HG02759 (cell line): Measurements from ENCODE around the gene MMP23B.
A peak's percentile ranks its signal among the peaks of the same experiment; 100 is the strongest.

Experiments
- ATAC-seq: cut with Tn5 transposase; IDR thresholded peaks from one replicate; pipeline ENCODE4 v1.9.1; 2021; ENCODE audit warnings: mild to moderate bottlenecking, moderate library complexity; ENCODE audit not compliant: unreplicated experiment

Gene MMP23B

GRCh38 chr1:1602304-1602967 lies 29.5 kb upstream of the MMP23B start:
- ATAC-seq = no peak

DNA sequence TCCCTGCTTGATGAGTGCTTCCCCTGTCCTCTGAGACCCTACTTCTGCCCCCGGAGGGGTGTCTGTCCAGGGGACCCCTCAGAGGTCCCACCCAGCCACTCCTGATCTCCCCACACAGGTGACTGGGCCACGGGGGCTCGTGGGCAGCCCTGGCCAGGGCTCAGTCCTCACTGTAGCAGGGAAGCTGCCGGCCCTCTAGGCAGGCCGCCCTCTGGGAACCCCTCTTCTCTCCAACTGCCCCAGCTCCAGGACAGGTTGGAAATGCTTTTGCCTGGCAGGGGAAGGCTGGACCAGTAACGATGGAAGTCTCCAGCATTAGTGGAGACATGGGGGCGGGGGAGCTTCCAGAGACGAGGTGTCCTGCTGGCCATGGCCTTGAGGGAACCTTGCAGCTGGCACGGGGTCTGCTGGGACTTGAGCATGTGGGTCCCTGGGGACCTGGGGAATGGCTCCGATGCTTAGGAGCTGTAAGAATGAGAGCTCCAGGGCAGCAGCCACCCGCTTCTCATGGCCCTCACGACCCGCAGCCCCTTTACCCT lies 28.9 kb upstream of the MMP23B start:
- ATAC-seq = no peak

DNA sequence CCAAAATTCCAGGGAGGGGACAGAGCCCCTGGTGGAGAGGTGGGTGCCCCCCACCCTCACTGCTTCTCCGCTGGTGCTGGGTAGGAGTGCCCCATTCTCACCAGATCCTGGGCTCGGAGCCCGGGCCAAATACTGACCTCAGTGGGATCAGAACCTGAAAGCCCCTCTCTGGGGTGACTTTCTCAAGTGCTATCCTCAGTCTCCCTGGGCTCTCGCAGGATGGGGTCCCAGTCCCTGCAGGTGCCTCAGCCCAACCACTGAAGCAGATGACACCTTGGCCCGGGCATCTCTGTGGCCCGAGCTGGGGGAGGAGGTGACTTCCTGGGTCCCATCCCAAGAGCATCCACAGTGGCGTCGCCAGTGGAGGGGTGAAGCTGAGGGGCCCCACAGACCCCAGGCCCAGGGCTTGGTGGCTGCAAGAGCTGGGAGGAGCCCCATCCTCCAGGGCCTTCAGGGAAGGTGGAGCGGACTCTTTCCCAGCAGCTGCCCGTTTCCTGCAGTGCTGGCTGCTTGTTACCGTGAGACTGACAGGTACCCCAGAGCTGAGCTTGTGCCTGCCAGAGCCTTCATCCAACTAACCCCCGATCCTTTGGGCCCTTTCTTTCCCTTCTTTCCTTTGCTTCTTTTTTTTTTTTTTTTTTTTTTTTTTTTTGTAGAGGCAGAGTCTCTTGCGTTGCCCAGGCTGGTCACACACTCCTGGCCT lies 28.2 kb upstream of the MMP23B start:
- no peak for ATAC-seq

DNA sequence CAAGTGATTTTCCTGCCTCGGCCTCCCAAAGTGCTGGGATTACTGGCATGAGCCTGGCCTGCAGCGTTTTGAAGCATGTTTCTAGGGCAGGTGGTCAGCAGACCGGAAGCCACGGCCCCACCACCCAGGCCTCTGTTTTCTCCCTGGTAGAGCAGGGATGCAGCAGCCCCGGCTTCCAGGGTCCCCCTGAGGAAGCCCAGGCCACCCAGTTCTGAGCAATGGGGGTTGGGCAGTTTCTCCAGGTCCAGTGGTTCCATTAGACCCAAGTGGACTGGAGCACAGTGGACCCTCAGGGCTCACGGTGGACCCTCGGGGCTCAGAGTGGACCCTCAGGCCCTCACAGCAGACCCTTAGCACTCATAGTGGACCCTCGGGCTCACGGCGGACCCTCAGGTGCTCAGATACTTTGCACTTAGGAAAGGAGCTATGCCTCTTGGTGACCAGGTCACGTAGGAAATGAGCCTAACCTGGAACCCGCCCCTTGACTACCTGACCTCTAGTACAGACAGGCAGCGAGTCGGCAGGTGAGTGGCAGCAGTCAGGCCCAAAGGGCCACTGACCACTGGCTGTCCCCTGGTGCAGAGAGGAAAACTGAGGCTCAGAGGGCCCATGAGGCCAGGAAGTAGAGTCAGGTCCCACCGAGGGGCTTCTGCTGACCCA lies 27.5 kb upstream of the MMP23B start:
- ATAC-seq = no peak

DNA sequence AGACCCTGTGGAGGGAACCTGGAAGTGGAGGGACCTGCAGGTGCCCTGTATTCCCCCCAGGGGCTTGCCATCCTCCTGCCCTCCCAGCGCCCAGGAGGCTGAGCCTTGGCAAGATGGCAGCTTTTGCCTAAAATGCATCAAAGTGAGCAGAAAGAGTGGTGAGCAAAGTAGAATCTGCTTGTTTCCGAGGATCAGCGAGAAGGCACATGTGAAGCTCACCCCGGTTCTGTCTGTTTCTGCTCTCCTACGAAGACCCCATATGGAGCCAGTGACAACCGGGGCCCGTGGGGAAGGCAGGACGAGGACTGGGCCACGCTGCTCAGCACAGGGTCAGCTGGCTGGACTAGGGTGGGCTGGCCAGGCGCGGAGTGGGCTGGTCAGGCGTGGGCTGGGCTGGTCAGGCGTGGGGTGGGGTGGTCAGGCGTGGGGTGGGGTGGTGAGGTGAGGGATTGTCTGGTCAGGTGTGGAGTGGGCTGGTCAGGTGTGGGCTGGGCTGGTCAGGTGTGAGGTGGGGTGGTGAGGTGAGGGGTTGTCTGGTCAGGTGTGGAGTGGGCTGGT lies 26.9 kb upstream of the MMP23B start:
- ATAC-seq = no peak

DNA sequence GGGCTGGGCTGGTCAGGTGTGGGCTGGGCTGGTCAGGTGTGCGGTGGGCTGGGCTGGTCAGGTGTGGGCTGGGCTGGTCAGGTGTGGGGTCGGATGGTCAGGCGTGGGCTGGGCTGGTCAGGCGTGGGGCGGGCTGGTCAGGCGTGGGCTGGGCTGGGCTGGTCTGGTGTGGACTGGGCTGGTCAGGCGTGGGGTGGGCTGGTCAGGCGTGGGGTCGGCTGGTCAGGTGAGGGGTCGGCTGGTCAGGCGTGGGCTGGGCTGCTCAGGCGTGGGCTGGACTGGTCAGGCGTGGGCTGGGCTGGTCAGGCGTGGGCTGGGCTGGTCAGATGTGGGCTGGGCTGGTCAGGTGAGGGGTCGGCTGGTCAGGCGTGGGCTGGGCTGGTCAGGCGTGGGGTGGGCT lies 26.2 kb upstream of the MMP23B start:
- no peak for ATAC-seq

GRCh38 chr1:1606232-1606631 lies 25.7 kb upstream of the MMP23B start:
- ATAC-seq = no peak

DNA sequence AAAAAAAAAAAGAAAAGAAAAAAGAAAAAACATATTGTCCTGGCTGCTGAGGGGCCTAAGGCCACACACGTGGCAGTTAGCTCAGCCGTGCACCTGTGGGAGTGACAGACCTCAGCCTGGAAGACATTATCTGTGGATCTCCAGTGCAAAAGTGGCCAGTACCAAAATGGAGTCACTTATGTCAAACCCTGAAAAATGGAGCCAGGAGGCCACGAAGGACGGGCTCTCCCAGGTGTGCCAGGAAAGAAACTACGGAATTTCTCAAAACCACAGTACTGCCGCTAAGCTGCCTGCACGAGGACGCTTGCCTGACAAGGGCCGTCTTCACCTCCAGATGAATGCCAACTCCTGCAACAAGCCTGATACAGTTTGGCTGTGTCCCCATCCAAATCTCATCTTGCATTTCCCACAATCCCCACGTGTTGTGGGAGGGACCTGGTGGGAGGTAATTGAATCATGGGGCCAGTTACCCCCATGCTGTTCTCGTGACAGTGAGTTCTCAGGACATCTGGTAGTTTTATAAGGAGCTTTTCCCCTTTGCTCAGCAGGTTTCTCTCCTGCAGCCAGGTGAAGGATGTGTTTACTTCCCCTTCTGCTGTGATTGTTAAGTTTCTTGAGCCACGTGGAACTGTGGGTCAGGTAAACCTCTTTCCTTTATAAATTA lies 22.0 kb upstream of the MMP23B start:
- no peak for ATAC-seq

- no peak for ATAC-seq
Observed at GRCh38 chr1:1610796-1611195, 21.2 kb upstream of the MMP23B start.

DNA sequence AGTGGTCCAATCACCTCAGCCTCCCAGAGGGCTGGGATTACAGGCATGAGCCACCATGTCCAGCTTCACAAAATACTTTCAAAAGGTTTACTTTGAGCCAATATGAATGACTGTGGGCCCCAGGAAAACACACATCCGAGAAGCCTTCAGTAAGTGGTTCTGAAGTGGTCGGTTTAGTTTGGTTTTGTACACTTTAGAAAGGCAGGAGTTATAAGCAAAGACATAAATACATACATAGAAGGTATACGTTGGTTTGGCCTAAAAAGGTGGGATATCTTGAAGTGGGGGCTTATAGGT lies 19.9 kb upstream of the MMP23B start:
- no peak for ATAC-seq

DNA sequence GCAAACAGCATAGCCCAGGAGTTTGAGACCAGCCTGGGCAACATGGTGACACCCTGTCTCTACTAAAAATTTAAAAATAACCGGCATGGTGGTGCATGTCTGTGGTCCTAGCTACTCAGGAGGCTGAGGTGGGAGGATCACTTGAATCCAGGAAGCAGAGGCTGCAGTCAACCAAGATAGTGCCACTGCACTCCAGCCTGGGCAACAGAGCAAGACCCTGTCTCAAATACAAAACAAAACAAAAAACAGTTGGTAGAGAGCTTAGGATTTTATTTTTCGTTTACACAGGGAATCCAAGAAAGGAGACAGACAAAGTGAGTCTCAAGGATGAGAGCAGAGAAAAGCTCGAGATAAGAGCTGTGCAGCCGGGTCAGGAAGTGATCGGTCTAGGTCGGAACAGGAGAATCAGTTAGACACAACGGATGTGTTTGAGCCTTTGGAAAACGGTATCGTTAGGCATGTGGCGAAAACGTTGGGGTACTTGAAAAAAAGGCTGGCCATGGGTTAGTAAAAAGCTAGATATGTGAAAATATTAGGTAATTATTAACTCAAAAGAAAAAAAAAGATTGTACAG lies 18.4 kb upstream of the MMP23B start:
- no peak for ATAC-seq

DNA sequence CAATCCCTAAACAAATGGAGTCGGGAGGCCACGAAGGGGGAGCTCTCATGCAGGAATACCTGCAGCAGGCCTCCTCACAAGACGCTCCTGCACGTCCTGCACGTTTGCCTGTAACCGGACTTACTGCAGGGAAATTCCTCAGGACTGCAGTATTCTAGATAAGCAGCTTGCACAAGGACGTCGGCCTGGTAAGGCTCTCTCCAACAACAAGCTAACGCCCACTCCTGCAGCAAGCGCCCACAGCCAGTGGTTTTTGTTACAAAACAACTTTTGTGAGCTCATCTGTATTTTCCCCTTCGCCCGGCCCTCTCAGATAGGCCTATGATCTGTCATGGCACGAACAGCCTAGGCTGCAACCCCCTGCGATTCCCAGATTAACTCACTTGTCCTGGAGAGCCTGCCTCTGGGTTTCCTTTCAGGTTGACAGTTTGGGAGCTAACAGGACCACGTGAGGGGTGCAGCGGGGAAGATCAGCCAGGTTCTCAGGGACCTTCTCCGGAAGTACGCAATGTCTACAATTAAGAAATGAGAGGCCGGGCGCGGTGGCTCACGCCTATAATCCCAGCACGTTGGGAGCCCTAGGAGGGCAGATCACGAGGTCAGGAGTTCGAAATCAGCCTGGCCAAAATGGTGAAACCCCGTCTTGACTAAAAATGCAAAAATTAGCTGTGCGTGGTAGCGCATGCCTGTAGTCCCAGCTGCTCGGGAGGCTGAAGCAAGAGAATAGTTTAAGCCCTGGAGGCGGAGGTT lies 17.6 kb upstream of the MMP23B start:
- no peak for ATAC-seq

GRCh38 chr1:1614954-1615255 lies 17.1 kb upstream of the MMP23B start:
- no peak for ATAC-seq

GRCh38 chr1:1615256-1616044 lies 16.5 kb upstream of the MMP23B start, which contains the start of gene MIB2:
TSS of gene MIB2 (plus strand) at chr1:1615500. CDS start at chr1:1623453, 7,953 bp downstream.
- ATAC-seq = peak; percentile 85

- peak; percentile 18 for ATAC-seq
Observed at GRCh38 chr1:1616045-1616790, 15.8 kb upstream of the MMP23B start.

DNA sequence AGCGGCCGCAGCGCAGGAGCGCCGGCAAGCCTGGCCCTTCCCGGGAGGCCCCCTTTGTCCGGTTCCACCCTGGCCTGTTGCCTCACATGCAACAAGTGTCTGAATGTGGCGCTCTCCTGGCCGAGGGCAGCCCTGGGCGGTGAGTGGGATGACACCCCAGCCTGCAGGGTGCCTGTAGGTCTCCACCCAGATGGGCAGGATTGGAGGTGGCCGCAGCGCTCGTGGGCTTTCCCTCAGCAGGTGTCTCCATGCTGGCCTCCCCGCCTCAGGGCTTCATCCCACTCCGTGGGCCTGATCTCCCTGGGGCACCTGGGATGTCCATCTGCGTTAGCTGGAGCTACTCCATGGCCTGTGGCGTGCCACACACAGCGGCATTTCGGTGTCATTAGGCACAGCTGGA lies 15.1 kb upstream of the MMP23B start:
- ATAC-seq = no peak

- no peak for ATAC-seq
Observed at GRCh38 chr1:1617516-1617915, 14.5 kb upstream of the MMP23B start.

DNA sequence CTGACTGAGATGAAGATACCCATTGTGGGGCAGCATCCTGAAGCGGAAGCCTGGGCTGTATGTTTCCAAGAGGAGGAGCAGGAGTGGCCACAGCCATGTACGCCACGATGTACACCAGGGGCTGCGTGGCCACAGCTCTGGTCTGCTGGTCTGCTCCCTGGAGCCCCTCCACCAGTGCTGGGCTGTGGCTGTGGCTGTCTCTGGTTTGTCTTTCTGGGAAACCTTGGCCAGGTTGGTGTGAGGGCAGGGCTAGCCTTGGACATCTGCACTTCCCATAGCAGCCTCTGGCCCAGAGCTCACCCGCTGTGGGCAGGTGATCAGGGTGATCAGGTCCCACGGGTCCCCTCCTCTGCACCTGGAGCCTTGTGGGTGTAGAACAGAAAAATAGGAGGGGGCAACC lies 14.0 kb upstream of the MMP23B start:
- ATAC-seq = no peak
